ENCODE results near the gene RWDD3. TPM values are rescaled to one million over a fixed set of nuclear protein-coding genes. Genes with fewer than 3 reads are reported as not detected.

Gene RWDD3
- total RNA-seq, 2 donors from 2014 or later, result 8.0 to 9.2 TPM

GRCh38 chr1:95263450-95263849 is 29.4 kb downstream of the RWDD3 start:
- no peaks in the 10 kb centered on the region for H3K4me1 ChIP-seq
- H3K27me3 ChIP-seq, result no peaks in the 10 kb centered on the region
- DNase-seq (ENCODE audit: low spot score), result no peak
- no peak overlapping the region for H3K27ac ChIP-seq
- H3K36me3 ChIP-seq, result no peaks in the 10 kb centered on the region
- no peaks in the 10 kb centered on the region for H3K9me3 ChIP-seq
- no peak for TF ChIP-seq CTCF (IDR thresholded peaks at IDR 0.05)
- H3K4me3 ChIP-seq, result no peak overlapping the region

GRCh38 chr1:95265106-95265505 is 31.1 kb downstream of the RWDD3 start:
- Histone ChIP-seq H3K27me3 (no peaks in the 10 kb centered on the region), H3K4me3 (no peak overlapping the region), H3K27ac (no peak overlapping the region), H3K36me3 (no peaks in the 10 kb centered on the region), H3K9me3 (no peaks in the 10 kb centered on the region), H3K4me1 (no peaks in the 10 kb centered on the region)
- DNase-seq (ENCODE audit: low spot score), result no peak
- no peak for TF ChIP-seq CTCF (IDR thresholded peaks at IDR 0.05)

DNA sequence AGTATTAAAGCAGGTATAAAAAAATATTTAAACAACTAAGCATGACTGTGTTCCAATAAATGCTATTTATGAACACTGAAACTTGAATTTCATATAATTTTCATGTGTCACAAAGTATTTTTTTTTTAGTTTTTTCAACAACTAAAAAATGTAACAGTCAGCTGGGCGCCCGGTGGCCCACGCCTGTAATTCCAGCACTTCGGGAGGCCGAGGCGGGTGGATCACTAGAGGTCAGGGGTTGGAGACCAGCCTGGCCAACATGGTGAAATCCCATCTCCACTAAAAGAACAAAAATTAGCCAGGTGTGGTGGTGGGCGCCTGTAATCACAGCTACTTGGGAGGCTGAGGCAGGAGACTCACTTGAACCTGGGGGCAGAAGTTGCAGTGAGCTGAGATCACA is 42.4 kb downstream of the RWDD3 start:
- H3K27me3 ChIP-seq, result no peaks in the 10 kb centered on the region
- no peak for DNase-seq (ENCODE audit: low spot score)
- H3K4me1 ChIP-seq, result no peaks in the 10 kb centered on the region
- no peak overlapping the region for H3K27ac ChIP-seq
- H3K4me3 ChIP-seq, result no peak overlapping the region
- no peaks in the 10 kb centered on the region for H3K36me3 ChIP-seq
- peaks cover 0 to 6% of the 10 kb centered on the region in 2 donors for H3K9me3 ChIP-seq
- no peak for TF ChIP-seq CTCF (IDR thresholded peaks at IDR 0.05)

- Histone ChIP-seq H3K4me3 (no peak overlapping the region), H3K27ac (no peak overlapping the region), H3K4me1 (no peaks in the 10 kb centered on the region), H3K9me3 (no peaks in the 10 kb centered on the region), H3K36me3 (no peaks in the 10 kb centered on the region), H3K27me3 (no peaks in the 10 kb centered on the region)
- no peak for DNase-seq (ENCODE audit: low spot score)
- TF ChIP-seq CTCF (IDR thresholded peaks at IDR 0.05), result no peak
Measured at GRCh38 chr1:95278173-95279006, 44.4 kb downstream of the RWDD3 start.

GRCh38 chr1:95281781-95282517 is 47.9 kb downstream of the RWDD3 start:
- DNase-seq (ENCODE audit: low spot score), result no peak
- TF ChIP-seq CTCF (IDR thresholded peaks at IDR 0.05), result no peak
- no peak overlapping the region for H3K27ac ChIP-seq
- no peak overlapping the region for H3K4me3 ChIP-seq
- no peaks in the 10 kb centered on the region for H3K9me3 ChIP-seq
- H3K4me1 ChIP-seq, result no peaks in the 10 kb centered on the region
- H3K36me3 ChIP-seq, result no peaks in the 10 kb centered on the region
- H3K27me3 ChIP-seq, result no peaks in the 10 kb centered on the region
